ENCODE measurements around the gene USP31. TPM values are rescaled to one million over a fixed set of nuclear protein-coding genes. Genes with fewer than 3 reads are reported as not detected.

The USP31 gene
- total and polyA plus RNA-seq, 2 of the 8 experiments (the other 6 are each of a cell fraction or from before 2014, with no cell fraction given), result 6.7 to 19.0 TPM

DNA sequence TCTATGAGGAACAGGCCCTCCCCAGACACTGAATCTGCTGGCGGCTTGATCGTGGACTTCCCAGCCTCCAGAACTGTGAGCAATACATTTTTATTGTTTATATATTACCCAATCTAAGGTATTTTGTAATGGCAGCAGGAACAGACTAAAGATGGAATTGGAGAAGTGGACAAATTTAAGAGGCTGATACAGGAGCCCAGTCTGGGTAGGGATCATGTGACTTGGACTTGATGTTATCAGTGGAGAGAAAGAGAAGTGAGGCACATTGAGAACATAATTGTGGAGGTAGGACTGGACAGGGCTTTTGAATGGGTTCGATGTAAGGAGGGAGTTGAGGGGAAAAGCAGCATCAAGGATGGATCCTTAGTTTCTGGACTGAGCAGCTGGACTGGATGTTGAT is 93.8 kb downstream of the USP31 start (continued):
- TF ChIP-seq CTBP2 (IDR thresholded peaks at IDR 0.05; ENCODE audit: borderline replicate concordance, insufficient read depth, insufficient read length, low read length) (no peak), RFX5 (IDR thresholded peaks at IDR 0.05; ENCODE audit: borderline replicate concordance, low read depth, low read length) (no peak), KDM1A (IDR thresholded peaks at IDR 0.05; ENCODE audit: borderline replicate concordance, low read length) (no peak)
